HG03097 (cell line): Measurements from ENCODE around the gene ENTPD2.

ENCODE experiments used
- ATAC-seq: cut with Tn5 transposase; IDR thresholded peaks from one replicate; pipeline ENCODE4 v1.9.1; 2021; ENCODE audit not compliant: unreplicated experiment, low FRiP score

ENTPD2 gene

DNA sequence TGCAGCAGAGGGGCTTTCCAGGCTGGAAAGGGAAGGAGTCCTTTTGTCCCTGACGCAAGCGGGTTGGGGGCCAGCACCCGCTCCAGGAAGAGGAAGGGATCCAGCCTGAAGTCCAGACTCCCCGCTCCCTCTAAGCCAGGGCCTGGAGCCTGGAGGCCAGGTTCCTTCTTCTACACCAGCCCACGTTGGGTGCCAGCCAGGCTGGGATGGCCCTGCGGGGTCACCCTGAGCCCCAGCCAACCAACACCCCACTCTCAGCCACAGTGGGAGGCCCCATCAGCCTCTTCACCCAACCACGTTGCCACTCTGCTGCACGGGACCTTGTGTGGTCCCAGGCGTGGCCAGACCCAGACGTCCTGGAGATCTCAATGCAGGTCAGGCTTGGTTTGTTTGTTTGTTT lies 21.0 kb downstream of the ENTPD2 start:
- no peak for ATAC-seq

- ATAC-seq, result no peak
Measured at GRCh38 chr9:137031904-137032640, 21.8 kb downstream of the ENTPD2 start, which contains the start of gene FUT7. Gene FUT7 (minus strand): TSS chr9:137032088. CDS start chr9:137031991, 97 bp downstream.

DNA sequence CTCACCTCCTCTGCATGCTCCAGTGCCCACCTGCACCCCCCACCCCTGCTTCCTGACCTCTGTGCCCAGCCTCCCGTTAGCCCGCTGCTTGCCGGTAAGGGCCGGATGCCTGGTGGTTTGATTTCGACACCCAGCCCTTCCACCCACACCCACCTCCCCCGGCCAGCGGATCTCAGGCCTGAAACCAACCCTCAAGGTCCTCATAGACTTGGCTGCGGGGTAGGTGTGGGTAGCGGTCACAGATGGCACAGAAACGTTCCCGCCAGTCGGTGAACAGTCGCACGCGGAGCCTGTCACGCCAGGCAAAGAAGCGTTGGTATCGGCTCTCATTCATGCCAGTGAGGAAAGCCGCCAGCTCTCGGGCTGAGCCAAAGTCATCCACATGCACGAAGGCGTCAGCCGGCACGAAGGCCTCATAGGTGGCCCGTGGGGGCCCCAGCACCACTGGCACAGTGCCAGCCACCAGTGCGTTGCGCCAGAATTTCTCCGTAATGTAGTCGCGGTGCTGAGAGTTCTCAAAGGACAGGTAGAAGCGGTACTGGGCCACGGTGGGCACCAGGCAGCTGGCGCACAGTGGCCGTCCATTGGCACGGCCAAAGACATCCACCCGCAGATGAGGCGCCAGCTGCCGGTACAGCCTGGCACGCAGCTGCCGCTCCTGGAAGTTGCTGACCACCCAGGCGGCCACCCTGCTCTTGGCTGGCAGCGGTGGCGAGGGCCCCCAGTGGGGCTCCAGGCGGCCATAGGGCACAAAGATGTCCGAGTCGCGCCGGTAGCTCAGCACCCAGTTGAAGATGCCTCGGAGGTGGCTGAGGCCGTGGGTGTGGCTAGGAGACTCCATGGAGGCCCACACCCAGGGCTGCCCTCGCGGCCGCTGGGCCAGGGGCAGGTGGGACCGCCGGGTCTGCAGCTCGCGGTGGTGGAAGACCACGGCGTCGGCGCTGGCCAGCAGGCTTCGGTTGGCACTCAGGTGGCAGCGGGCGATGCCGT lies 23.0 kb downstream of the ENTPD2 start:
- no peak for ATAC-seq

GRCh38 chr9:137030006-137030405 lies 23.9 kb downstream of the ENTPD2 start:
- ATAC-seq, result no peak

DNA sequence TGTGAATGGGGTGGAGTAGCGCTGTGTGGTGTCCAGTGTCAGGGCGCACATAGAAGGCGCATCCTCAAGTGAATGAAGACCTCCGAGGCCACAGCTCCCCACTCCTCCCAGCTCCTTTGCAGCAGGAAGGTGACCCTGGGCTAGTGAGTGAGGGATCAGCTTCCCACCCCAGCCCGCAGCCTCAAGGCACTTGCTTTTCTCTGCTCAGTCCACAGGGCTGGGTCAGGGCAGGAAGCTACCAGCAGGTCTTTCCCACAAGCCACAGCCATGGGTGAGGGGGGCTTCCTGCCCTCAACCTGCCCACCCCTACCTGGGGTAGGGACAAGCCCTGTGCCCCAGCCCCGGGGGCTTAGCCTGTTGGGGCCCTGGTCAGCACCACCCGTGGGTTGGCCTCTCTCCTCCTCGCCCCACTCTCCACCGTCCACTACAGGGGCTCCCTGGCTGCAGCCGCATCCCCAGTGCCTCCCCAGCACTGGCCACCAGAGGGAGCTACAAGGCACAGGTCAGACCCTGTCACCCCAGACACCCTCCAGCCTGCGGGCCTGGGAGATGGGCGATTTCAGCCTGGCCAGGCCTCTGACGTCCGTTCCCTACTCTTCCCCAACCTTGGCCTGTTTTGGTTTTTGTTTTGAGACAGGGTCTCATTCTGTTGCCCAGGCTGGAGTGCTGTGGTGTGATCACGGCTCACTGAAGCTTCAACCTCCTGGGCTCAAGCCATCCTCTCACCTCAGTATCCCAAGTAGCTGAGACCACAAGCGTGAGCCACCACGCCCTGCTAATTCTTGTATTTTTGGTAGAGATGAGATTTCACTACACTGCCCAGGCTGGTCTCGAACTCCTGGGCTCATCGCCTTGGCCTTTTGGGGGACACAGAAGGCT lies 24.6 kb downstream of the ENTPD2 start:
- ATAC-seq, result no peak

DNA sequence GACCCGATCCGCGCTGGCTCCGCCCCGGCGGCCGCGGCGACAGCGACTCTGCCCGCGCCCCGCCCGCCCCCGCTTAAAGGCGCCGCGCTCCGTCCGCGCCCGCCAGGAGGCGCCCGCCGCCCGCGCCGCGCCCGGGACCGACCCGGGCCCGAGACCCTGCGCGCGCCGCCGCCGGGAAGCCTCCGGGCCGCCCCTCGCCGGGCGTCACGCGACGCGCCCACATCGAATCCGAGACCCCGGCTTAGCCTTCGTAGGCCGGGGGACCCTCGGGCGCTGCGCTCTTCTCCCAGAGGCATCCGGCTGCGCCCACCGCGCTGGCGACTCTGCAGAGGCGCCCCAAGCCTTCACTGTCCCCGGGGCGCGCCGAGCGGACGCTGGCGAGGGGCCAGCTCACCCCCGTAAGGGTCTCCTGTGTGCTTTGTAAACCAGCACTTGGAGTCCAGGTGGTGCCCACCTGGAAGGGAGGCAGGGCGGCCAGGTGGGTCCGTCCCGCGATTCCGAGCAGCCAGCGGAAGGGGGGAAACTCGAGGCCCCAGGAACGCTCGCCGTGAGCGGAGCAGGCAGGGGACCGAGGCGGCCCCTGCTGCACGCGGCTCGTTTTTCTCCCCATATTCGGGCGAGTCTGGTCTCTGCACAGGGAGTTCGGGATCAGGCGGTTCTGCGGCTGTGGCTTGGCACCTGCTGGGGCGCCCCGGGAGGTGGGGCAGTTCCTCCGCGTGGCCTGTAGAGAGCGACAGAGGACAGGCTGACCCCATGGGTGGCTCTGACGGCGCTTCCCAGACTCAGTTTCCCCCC lies 25.4 kb downstream of the ENTPD2 start:
- no peak for ATAC-seq

DNA sequence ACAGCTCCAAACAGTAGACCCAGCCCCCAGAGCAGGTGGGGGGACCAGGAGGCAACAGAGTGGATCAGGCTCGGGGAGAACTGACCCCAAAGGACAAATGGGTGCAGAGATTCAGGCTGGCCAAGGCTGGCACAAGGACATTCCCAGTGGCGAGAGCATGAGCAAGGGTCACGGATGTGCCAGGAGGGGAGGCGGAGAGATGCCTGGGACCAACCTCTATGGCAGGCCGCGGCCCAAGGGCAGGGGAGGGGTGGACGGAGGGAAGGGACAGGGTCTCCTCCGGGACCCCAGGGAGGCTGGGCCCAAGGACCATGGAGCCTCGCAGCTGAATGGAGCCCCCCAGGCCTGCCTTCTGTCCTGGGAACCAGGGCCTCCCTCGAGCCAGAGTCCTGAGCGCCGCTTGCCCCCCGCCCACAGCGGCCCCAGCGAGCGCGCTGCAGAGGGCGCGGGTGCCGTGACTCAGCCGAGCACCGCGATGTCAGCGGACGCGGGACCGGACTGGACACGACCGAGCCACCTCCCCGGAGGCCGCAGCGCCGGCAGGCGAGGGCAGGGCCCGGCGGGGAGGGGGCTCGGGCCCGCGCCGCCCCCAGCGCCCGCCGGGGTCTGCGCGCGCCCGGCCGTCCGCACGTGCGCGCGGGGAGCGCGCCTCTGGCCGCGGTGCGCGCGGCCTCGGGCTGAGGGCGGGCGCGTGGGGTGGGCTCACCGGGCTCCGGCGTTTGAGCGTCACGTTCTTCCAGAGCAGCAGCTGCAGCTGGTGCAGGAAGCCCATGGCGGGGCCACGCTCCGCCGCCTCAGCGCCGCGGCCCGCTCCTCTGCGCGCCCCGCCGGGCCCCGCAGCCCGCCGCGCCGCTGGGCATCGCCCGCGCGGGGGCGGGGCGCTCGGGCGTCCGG lies 26.2 kb downstream of the ENTPD2 start, which contains the start of gene ABCA2:
Gene ABCA2, minus strand, starts transcription at position 869 of the 894 bp plus-strand sequence. Its CDS starts 97 bp downstream, at position 772.
- no peak for ATAC-seq

- no peak for ATAC-seq
Measured at GRCh38 chr9:137026828-137027227, 27.0 kb downstream of the ENTPD2 start.

- no peak for ATAC-seq
Measured at GRCh38 chr9:137026384-137026783, 27.5 kb downstream of the ENTPD2 start.

- ATAC-seq, result no peak
Measured at GRCh38 chr9:137025517-137025966, 28.3 kb downstream of the ENTPD2 start.

- ATAC-seq, result no peak
Measured at GRCh38 chr9:137023583-137023991, 30.3 kb downstream of the ENTPD2 start.

DNA sequence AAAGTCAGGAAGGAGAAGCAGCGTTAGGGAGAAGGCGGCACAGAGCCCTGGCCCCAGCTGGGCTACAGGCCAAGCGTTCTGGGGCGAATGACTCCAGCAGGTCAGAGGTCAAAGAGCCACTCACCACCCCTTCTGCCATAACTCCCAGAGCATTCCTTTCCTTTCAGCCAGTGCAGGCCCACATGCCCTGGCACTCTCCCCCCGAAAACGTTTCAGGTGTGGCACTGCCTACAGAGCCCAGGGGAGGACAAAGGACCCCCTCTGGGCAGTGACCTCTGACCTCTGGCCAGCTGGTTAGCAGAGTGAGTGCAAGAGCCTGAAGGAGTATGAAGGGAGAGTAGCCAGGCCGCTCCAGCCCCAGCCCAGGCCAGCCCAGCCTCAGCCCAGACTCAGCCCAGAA lies 30.7 kb downstream of the ENTPD2 start:
- ATAC-seq, result no peak

DNA sequence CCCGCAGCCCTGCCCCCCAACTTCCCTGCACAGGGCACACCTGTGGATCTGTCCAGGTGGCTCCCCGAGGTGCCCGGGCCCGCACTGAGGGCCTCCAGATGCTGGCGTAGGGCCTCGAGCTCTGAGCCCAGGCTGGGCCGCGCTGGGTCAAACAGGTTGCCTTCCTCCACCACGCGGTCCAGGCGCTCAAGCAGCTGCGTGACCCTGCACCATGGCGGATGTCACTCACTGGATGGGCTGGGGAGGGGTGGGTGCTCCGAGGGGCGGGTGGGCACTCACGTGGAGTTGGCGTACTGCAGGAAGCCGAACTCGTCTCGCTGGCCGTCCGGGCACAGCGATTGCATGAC lies 31.2 kb downstream of the ENTPD2 start:
- no peak for ATAC-seq

- no peak for ATAC-seq
Measured at GRCh38 chr9:137021979-137022661, 31.7 kb downstream of the ENTPD2 start.

- ATAC-seq, result no peak
Measured at GRCh38 chr9:137021568-137021978, 32.3 kb downstream of the ENTPD2 start.

GRCh38 chr9:137020771-137021567 lies 32.9 kb downstream of the ENTPD2 start:
- ATAC-seq, result no peak
